OCI-LY3 (cell line): ENCODE data around the gene HOTAIR.

Source experiments
- H2AFZ ChIP-seq: fragments of 200-600, 300-600 bp; shearing (Covaris generic); 2 replicates; pipeline ENCODE4 v1.6.0; 2014; ENCODE audit warnings: antibody characterized with exemption, low read depth, low read length
- H3K27ac ChIP-seq: fragments of 200-600, 300-600 bp; sonication (generic); 2 replicates; pipeline ENCODE4 v1.5.1; 2014; ENCODE audit warnings: mild to moderate bottlenecking, low read length, moderate library complexity, mixed read lengths
- H3K27me3 ChIP-seq: fragments of 200-600, 300-600 bp; sonication (generic); 2 replicates; pipeline ENCODE4 v1.6.1; 2014; ENCODE audit warnings: low read depth, low read length, mixed read lengths
- H3K36me3 ChIP-seq: fragments of 200-600, 300-600 bp; sonication (generic); replicated peaks from 2 replicates; pipeline ENCODE3; 2014; ENCODE audit warnings: low read depth, low read length, mixed read lengths
- H3K4me1 ChIP-seq: fragments of 300-600, 200-600 bp; sonication (generic); 2 replicates; pipeline ENCODE4 v1.6.1; 2014; ENCODE audit warnings: low read length, mixed read lengths
- H3K4me2 ChIP-seq: fragments of 200-600, 300-600 bp; sonication (generic); 2 replicates; pipeline ENCODE4 v1.6.1; 2014; ENCODE audit warnings: low read length, mixed read lengths
- H3K4me3 ChIP-seq: fragments of 300-600, 200-600 bp; sonication (generic); 2 replicates; pipeline ENCODE4 v1.5.1; 2014; ENCODE audit warnings: antibody characterized with exemption, mild to moderate bottlenecking, low read length, moderate library complexity
- H3K79me2 ChIP-seq: fragments of 300-600, 200-600 bp; shearing (Covaris generic); 2 replicates; pipeline ENCODE4 v1.6.1; 2014; ENCODE audit warnings: mild to moderate bottlenecking, low read length, mixed read lengths
- H3K9ac ChIP-seq: fragments of 300-600, 200-600 bp; shearing (Covaris generic); 2 replicates; pipeline ENCODE4 v1.6.0; 2014; ENCODE audit warnings: mild to moderate bottlenecking, low read length, moderate library complexity
- H3K9me3 ChIP-seq: fragments of 200-600, 300-600 bp; shearing (Covaris generic); 2 replicates; pipeline ENCODE4 v1.6.1; 2014; ENCODE audit warnings: low read length, mixed read lengths; ENCODE audit not compliant: insufficient read depth
- H4K20me1 ChIP-seq: fragments of 200-600, 300-600 bp; sonication (generic); 2 replicates; pipeline ENCODE4 v1.6.1; 2016; ENCODE audit warnings: low read length, mixed read lengths; ENCODE audit not compliant: insufficient read depth
- EZH2phosphoT487 ChIP-seq: fragments of 200-600 bp; shearing (Covaris generic); IDR thresholded peaks from 2 replicates; pipeline ENCODE4 v1.6.1; 2018; ENCODE audit warnings: antibody characterized with exemption, mixed run types, low read depth
- TF ChIP-seq, protein P1 (sequence below): fragments of 200-600, 300-600 bp; sonication (generic); IDR thresholded peaks from 2 replicates; pipeline ENCODE4 v1.5.1; 2014; ENCODE audit warnings: antibody characterized with exemption, low read length, low read depth

Gene HOTAIR

DNA sequence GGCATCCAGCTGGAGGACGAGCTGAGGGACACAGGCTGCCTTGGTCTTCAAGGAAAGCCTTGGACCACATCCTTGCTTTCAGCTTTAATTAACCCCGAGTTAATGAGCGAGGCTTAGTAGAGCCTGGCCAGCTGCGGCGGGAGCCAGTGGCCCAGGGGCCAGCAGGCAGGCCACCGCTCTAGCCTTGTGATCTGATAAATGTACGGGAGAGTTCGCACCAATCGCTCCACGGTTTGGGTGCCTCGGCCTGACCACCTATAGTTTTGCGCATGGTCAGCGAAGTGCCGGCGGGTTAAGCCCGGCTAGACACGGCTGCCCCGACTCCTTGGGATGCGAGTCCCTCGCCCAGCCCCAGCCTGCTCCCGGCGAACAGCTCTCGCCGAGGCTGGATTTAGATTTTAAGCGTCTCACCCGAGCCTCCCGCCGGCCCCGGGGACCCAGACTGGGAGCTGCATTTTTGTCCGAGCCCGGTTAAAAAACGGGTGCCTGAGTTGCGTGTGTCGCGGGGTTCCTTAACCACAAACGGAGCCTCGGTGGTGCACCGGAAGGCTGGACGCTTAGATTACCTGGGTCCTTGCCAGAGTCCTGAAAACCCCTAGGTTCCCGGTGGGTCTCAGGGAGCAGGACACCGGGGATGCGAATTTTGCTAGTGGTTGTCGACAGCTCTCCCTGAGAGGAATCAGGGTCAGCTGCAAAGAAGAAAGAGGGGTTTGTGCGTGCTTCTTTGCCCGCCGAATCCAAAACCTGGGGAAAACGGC is 23.0 kb downstream of the HOTAIR start:
- H3K27me3 ChIP-seq: peaks cover 17% of the 10 kb centered on the region
- H3K4me3 ChIP-seq: no peak overlapping the region
- H3K36me3 ChIP-seq: no peaks in the 10 kb centered on the region
- no peaks in the 10 kb centered on the region for H3K79me2 ChIP-seq
- H3K9ac ChIP-seq: no peak overlapping the region
- TF ChIP-seq, protein P1, sequence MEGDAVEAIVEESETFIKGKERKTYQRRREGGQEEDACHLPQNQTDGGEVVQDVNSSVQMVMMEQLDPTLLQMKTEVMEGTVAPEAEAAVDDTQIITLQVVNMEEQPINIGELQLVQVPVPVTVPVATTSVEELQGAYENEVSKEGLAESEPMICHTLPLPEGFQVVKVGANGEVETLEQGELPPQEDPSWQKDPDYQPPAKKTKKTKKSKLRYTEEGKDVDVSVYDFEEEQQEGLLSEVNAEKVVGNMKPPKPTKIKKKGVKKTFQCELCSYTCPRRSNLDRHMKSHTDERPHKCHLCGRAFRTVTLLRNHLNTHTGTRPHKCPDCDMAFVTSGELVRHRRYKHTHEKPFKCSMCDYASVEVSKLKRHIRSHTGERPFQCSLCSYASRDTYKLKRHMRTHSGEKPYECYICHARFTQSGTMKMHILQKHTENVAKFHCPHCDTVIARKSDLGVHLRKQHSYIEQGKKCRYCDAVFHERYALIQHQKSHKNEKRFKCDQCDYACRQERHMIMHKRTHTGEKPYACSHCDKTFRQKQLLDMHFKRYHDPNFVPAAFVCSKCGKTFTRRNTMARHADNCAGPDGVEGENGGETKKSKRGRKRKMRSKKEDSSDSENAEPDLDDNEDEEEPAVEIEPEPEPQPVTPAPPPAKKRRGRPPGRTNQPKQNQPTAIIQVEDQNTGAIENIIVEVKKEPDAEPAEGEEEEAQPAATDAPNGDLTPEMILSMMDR: no peak
- TF ChIP-seq EZH2phosphoT487: no peak
- H2AFZ ChIP-seq: no peak overlapping the region
- no peak overlapping the region for H3K27ac ChIP-seq
- H3K4me1 ChIP-seq: peaks cover 8% of the 10 kb centered on the region
- H3K4me2 ChIP-seq: no peak overlapping the region
- H3K9me3 ChIP-seq: no peaks in the 10 kb centered on the region
- H4K20me1 ChIP-seq: no peaks in the 10 kb centered on the region

DNA sequence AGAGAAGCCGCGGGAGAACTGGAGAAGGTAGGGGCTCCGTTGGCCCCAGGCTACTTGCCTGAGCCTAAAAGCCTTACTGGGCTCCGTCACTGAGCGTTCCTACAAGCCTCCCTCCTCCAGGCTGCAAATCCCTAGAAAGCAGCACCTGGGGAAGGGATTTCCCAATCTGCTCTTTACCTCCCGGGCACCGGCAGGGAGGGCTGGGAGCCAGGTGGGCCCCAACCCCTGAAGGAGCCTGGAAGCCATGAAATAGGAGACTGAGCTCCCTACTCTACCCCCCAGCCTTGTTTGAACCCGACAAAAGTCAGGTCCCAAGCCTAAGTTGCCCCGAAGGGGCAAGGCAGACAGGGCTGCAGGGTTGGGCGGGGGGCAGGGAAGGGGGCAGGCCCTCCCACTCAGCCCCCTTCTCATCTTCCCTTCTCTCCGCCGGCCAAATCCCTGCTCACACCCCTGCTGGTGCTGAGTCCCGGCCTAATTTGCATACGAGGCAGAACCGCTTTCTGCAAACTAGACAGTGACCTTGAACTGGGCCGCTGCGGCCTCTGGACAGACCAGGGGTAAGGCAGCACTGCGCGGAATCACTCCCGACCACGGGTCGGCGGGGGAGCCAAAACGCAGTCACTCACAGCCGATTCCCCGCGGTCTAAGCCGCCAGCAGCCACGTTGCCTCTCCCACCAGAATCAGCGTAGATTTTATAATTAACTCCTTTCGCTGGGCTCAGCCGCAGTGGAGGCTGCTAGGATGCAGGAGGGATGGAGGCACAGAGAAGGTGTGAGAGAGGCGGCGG is 23.8 kb downstream of the HOTAIR start:
- Histone ChIP-seq H3K9me3 (no peaks in the 10 kb centered on the region), H3K27me3 (peaks cover 18% of the 10 kb centered on the region), H3K27ac (no peak overlapping the region), H3K4me1 (no peaks in the 10 kb centered on the region; the same call in 1 of the 2 replicates), H2AFZ (no peak overlapping the region), H3K4me2 (no peak overlapping the region), H4K20me1 (no peaks in the 10 kb centered on the region), H3K9ac (no peak overlapping the region), H3K4me3 (no peak overlapping the region), H3K79me2 (no peaks in the 10 kb centered on the region), H3K36me3 (no peaks in the 10 kb centered on the region)
- no peak for TF ChIP-seq EZH2phosphoT487
- TF ChIP-seq, protein P1: no peak

DNA sequence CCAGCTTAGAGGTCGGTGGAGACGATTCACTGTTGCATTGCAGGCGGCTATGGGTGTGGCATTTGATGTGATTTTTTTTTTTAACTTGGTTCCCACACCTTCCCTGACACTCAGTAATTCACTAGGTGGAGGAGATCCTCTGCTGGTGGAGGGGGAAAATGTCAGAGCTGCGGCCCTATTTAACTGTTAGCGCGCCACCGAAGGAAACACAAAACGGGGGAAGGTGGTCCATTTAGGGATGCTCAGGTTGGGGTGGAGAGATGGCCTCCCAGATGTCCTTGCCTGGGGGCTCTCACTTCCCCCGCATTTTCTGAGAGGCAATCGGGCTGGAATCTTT is 24.3 kb downstream of the HOTAIR start:
- TF ChIP-seq, protein P1: 0 out of 2 replicates have a peak, but pooled peaks have one; percentile 16
- TF ChIP-seq EZH2phosphoT487: no peak
- Histone ChIP-seq H3K79me2 (no peaks in the 10 kb centered on the region), H3K9ac (no peak overlapping the region), H3K36me3 (no peaks in the 10 kb centered on the region), H3K9me3 (no peaks in the 10 kb centered on the region), H2AFZ (no peak overlapping the region), H3K27me3 (peaks cover 24% of the 10 kb centered on the region), H3K4me1 (no peaks in the 10 kb centered on the region), H3K27ac (no peak overlapping the region), H3K4me3 (no peak overlapping the region), H3K4me2 (no peak overlapping the region), H4K20me1 (no peaks in the 10 kb centered on the region)
